Measurements from ENCODE around the gene HSPBP1.

DNA sequence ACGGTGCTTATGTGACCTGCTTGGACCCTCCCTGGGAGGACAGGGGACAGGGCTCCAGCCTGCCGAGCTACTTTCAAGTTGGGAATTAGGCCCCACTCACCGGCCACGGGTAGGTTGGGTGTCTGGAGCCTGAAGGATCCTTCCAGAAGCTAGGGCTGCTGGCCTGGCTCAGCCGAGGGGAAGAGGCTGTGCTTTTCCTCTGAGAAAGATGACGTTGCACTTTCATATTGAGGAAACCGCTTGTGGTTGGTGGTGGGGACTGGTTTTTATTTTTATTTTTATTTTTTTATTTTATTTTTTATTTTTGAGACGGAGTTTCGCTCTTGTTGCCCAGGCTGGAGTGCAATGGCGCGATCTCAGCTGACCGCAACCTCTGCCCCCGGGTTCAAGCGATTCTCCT is 45.3 kb upstream of the HSPBP1 start, which contains the start of gene TMEM150B:
- TF ChIP-seq JUND (IDR thresholded peaks at IDR 0.05) (no peak), POLR2A (IDR thresholded peaks at IDR 0.05; ENCODE audit: borderline replicate concordance, extremely low read depth, insufficient read depth, insufficient read length) (no peak), ZNF274 (IDR thresholded peaks at IDR 0.05; ENCODE audit: low read depth, low read length) (no peak), EGR1 (IDR thresholded peaks at IDR 0.05; ENCODE audit: low read depth) (no peak)
- TF ChIP-seq, protein P1, sequence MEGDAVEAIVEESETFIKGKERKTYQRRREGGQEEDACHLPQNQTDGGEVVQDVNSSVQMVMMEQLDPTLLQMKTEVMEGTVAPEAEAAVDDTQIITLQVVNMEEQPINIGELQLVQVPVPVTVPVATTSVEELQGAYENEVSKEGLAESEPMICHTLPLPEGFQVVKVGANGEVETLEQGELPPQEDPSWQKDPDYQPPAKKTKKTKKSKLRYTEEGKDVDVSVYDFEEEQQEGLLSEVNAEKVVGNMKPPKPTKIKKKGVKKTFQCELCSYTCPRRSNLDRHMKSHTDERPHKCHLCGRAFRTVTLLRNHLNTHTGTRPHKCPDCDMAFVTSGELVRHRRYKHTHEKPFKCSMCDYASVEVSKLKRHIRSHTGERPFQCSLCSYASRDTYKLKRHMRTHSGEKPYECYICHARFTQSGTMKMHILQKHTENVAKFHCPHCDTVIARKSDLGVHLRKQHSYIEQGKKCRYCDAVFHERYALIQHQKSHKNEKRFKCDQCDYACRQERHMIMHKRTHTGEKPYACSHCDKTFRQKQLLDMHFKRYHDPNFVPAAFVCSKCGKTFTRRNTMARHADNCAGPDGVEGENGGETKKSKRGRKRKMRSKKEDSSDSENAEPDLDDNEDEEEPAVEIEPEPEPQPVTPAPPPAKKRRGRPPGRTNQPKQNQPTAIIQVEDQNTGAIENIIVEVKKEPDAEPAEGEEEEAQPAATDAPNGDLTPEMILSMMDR (IDR thresholded peaks at IDR 0.05 in 2 of 3, conservative IDR thresholded peaks at IDR 0.05 in 1 of 3; ENCODE audit: borderline replicate concordance in 1 of 3, insufficient read depth in 1 of 3, low read depth in 2 of 3, low read length in 2 of 3) = no peak
